Effector CD4-positive, alpha-beta T cell (primary cell): Measurements from ENCODE around the gene ARMC2.
"Not testable (repeated sequence)": the region's sequence is repeated elsewhere in the genome, so short reads cannot be mapped to it uniquely, and the experiment has no call there.

Experiments
- DNase-seq: peaks from one replicate; pipeline ENCODE4 v3.0.0-alpha.2; 2020

ARMC2 gene

DNA sequence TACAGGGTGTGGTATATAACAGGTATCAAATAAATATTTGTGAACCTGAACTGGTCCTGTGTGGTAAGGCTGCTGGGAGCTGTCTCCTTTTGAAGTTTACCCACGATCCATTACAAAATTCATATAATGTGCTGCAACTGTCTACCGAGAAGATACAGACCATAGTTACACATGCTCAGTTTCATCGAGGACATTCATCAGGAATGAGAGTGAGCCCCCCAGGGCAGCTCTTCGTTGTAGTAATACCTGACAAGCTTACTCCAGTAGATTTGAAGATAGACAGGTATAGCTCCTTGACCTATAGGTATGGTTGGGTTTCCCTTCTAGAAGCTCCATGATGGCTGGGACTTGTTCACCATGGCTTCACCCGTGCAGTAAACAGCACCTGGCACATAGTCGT lies 25.7 kb downstream of the ARMC2 start:
- no peak for DNase-seq

DNA sequence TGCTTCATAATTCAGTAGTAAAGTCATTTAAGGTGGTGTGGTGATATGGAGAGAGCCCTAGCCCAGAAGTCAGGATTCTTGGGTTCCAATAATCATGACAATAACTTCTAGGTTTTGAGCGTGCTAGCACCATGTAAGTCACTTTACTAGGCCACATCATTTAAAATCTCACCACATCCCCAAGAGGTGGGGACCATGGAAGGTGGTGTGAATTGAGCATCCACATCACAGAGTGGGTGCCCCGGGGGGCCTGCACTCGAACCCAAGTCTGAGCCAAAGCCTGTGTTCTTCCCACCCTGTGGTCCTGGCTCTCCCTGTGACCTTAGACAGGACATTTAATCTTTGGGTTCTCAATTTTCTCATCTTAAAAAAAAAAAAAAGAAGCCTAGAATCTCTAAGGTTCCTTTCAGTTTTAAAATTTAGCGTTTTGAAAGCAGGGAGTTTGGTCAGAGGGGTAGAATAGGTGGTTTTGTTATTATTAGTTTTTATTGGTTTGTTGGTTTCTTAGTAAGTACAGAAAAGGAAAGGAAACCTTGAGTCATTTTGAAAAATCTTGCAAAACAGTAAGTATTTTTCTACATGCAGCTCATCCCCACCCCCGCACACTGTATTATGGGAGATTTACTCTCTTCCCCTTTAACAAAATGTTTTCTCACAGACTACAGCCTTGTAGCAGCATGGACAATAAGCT lies 26.4 kb downstream of the ARMC2 start:
- no peak for DNase-seq

DNA sequence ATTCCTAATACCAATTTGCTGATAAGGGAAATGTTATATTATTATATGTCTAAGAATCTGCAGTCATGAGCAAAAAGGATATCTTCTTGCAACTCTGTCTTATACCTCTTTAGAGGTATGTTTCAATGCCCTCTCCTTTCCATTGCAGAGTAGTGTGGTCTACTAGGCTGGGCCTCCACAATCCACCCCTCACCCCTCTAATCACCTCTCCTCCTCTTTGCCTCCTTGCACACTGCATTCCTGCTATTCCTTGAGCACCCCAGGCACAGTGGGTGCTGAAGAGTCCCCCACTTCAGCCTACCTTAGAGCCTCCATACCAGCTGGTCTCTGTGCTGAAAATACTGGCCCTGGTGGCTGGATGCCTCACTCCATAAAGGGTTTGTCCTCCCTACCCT lies 26.9 kb downstream of the ARMC2 start:
- no peak for DNase-seq

- DNase-seq, result no peak
Measured at GRCh38 chr6:108877046-108877751, 29.0 kb downstream of the ARMC2 start.

DNA sequence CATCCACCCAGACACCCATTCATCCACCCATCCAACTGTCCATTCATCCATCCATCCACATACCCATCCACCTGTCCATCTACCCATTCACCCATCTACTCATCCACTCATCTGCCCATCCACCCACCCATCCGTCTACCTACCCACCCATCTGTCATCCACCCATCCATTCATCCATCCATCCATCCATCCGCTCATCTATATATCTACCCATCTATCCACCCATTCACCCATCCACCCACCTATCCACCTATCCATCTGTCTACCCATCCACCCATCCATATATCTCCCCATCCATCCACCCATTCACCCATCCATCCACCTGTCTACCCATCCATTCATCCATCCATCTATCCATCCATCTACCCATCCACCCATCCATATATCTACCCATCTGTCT lies 30.7 kb downstream of the ARMC2 start:
- no peak for DNase-seq

DNA sequence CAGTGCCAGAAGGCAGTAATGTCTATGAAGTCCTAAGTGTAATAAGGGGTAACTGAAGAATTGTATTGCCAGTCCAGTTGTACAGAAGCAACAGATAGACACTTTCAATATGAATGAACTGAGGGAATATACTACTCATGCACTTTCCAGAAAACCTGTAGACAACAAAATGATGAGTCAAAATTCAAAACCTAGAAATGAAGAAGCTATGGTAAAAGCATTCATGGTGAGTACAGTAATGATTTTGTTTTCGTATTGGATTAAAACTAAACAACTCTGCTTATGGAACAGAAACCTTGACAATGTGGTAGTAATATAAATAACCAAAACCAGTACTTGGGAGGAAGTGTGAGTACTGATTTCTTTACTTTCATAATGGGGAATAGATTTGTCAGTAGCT lies 35.0 kb downstream of the ARMC2 start:
- DNase-seq, result no peak

DNA sequence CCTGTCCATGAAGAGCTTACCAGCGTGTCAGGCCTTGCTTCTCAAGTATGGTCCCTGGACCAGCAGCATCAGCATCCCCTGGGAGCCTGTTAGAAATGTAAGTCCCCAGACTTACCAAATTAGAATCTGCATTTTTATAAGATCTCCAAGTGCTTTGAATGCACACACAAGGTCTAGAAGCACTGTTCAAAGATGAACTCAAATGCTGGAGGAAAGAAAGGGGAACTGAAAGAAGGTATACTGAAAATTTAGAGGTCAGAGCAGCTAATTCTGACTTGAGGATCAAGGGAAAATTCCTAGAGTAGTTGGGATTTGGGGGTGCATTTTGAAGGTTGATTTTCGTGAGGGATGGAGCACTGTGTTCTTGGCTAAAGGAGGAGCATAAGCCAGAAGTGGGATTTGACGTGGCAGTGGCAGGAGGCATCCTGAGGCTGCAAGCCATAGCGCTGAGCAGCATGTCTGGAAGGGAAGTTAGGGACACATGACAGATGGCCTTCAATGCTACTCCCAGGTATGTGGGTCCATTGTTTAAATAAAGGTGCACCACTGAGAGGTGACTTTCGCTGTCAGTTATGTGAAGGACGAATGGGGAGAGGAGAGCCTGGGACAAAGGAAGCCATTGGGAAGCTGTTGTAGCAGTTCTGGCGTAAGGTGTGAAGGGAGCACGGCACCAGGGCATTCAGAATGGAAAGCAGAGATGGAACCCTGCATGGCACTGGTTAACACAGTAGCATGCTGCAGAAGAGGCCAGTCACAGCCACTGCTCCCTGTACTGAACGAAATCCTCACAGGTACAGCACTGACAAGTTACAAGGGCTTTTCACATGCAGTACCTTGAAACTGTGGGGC lies 36.2 kb downstream of the ARMC2 start:
- DNase-seq, result no peak

- no peak for DNase-seq
Measured at GRCh38 chr6:108888052-108888451, 39.8 kb downstream of the ARMC2 start.

GRCh38 chr6:108888745-108889144 lies 40.5 kb downstream of the ARMC2 start:
- DNase-seq, result no peak

GRCh38 chr6:108890898-108891297 lies 42.7 kb downstream of the ARMC2 start:
- not testable (repeated sequence) for DNase-seq

GRCh38 chr6:108895571-108895970 lies 47.3 kb downstream of the ARMC2 start:
- DNase-seq, result no peak

DNA sequence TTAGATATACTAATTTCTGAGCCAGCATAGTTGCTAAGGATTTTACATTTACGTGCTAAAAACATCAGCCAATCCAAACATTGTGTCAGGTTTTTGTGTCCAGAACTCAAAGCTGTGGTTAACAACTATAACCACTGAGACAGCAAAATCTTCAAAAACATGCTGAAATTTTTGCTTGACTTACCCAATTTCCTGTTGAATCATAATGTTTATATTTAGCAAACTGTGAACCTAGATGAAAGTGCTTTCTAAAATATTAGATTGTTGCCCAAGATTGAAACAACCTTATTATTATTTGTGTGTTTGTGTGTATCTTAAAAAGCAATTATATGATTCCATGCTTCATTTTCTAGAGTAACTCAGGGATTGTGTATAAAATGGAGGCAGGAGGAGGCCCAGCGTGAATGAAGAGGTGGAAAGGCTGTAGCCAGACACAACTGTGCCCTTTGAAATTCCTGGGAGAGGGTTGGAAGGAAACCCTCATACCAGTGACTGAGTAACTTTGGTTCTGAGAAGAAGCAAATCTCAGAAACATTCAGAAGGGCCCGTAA lies 48.0 kb downstream of the ARMC2 start:
- no peak for DNase-seq

GRCh38 chr6:108897371-108897770 lies 49.1 kb downstream of the ARMC2 start:
- no peak for DNase-seq

DNA sequence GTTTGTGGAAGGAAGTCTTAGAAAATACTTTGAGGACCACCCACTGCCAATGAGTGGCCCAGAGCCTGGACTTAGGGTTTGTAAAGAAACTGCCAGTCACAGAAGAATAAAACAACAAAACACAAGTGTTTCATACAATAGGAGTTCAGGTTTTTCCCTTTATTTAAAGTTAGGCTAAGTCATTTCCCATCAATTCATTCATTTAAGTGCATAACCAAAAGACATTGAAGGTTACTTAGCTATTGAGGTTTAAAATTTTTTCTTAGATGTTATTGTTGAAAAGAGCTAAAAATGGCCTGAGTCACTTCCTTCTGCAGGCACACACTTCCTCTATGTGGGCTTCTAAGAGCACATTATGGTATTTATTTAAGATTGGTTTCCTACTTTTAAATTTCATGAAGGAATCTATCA lies 54.2 kb downstream of the ARMC2 start:
- no peak for DNase-seq

- no peak for DNase-seq
Measured at GRCh38 chr6:108903796-108904195, 55.6 kb downstream of the ARMC2 start.

DNA sequence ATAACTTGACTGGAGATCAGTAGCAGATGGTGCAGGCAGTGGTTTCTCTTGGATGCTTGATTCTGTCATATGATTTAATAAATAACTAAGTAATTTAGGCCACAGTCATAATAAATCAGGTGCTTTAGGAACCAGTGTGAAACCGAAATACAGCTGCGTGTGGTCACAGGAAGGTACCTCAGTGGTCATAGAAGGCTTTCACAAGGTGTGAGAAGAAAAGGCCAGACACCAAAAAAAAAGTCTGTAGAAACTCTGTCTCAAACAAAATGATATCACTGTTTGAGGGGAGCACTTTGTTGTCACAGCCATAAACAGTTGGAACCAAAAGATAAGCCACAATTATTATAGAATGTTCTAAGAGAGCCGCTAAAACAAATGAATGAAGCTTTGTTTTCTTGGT lies 56.5 kb downstream of the ARMC2 start:
- no peak for DNase-seq

- DNase-seq, result peak; percentile 28
Measured at GRCh38 chr6:108914235-108915022, 66.2 kb downstream of the ARMC2 start.

DNA sequence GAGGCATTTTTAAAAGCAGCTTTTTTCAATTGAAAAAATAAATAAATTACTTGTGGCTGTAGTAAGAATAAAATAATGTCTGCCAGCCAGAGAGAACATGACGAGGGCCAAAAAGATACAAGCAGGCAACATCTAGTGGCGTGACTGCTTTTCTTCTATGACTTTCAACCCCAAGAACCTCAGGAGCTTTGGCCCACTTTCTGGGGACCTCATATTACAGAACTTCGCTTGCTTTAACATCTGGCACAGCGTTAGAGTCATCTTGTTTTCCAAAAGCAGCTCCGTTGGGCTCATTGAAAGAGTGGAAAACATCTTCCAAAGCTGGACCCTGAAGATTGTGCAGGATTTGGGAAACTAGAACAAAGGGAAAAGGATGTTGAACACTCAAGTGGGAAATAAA lies 67.0 kb downstream of the ARMC2 start:
- DNase-seq, result no peak

DNA sequence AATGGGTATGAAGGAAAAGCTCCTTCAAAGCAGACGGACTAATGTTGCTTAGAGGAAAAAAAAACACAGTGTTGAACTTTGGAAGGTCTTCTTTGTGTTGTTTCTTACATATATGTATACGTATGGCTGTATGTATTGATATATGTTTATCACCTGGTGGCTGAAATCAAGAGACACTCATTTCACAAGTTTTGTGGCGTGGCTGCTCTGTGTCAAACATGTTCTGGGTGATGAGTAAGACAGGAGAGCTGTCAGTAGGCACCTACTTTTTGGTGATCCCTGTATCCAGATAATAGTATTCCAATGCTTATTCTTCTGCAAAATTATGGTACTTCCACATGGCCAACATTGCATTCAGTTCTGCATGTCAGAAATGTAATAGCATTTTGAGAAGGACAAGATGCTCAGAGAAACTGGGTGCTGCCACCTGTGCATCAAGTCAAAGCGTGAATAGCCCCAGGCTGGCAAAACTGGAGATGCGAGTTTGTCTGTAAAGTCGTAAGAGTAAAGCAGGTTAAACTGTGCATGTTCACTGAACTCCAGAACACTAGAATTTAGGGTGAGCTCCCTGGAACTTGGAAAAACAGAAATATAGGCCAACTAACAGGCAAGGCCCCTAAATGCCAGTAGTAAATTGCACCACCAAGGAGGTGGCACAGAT lies 67.9 kb downstream of the ARMC2 start:
- no peak for DNase-seq

GRCh38 chr6:108920751-108921150 lies 72.5 kb downstream of the ARMC2 start:
- DNase-seq, result no peak

- no peak for DNase-seq
Measured at GRCh38 chr6:108921547-108922361, 73.5 kb downstream of the ARMC2 start.
